ENCODE measurements around the gene LRP11. TPM values are rescaled to one million over a fixed set of nuclear protein-coding genes. Genes with fewer than 3 reads are reported as not detected.
"Not testable (repeated sequence)": the region's sequence is repeated elsewhere in the genome, so short reads cannot be mapped to it uniquely, and the experiment has no call there.

Gene LRP11
- total RNA-seq, 1 donor from 2014 or later: 0.29 TPM

GRCh38 chr6:149869275-149869892 is 5.2 kb upstream of the LRP11 start:
- intact Hi-C loops (cut with micrococcal nuclease): loop anchor here (10.0 kb wide), 1 partner anchor 135 kb away; no protein-coding TSS in a partner anchor
- no peak for ATAC-seq (ENCODE audit: low read depth)
- Mint-ChIP-seq H3K4me3 (no peak overlapping the region), H3K27ac (no peak overlapping the region), H3K27me3 (peaks cover 14% of the 10 kb centered on the region), H3K36me3 (ENCODE audit: low read depth) (no peaks in the 10 kb centered on the region), H3K9me3 (peaks cover 5% of the 10 kb centered on the region), H3K4me1 (peaks cover 9% of the 10 kb centered on the region)
- CTCF ChIA-PET: interaction anchor here (5.0 kb wide), 1 partner anchor 33 kb away, joined by 25 read pairs; no protein-coding TSS in a partner anchor
- TF ChIP-seq CTCF (IDR thresholded peaks at IDR 0.05): no peak
- no peak for DNase-seq
- POLR2A ChIA-PET: no interaction called here

GRCh38 chr6:149867876-149868640 is 3.9 kb upstream of the LRP11 start:
- H3K27me3 Mint-ChIP-seq: peaks cover 10% of the 10 kb centered on the region
- no peak for TF ChIP-seq CTCF (IDR thresholded peaks at IDR 0.05)
- no peak for DNase-seq
- H3K36me3 Mint-ChIP-seq (ENCODE audit: low read depth): no peaks in the 10 kb centered on the region
- H3K4me1 Mint-ChIP-seq: peaks cover 10% of the 10 kb centered on the region
- H3K27ac Mint-ChIP-seq: no peak overlapping the region
- intact Hi-C loops (cut with micrococcal nuclease): loop anchor here (10.0 kb wide), 1 partner anchor 137 kb away; no protein-coding TSS in a partner anchor
- no peak for ATAC-seq (ENCODE audit: low read depth)
- ChIA-PET POLR2A (no interaction called here), CTCF (interaction anchor here (1.3 to 5.0 kb wide), 2 partner anchors 26 to 32 kb away, joined by 3 to 25 read pairs; no protein-coding TSS in a partner anchor)
- H3K9me3 Mint-ChIP-seq: peaks cover 3% of the 10 kb centered on the region
- no peak overlapping the region for H3K4me3 Mint-ChIP-seq

- DNase-seq (no peak), ATAC-seq (ENCODE audit: low read depth) (peak; percentile 18)
- CTCF ChIA-PET: interaction anchor here (1.0 to 5.0 kb wide), 3 partner anchors 17 to 29 kb away, joined by 3 to 25 read pairs (median 9); no protein-coding TSS in a partner anchor
- no peaks in the 10 kb centered on the region for H3K36me3 Mint-ChIP-seq (ENCODE audit: low read depth)
- H3K4me3 Mint-ChIP-seq: peak overlapping the region; percentile 73
- H3K9me3 Mint-ChIP-seq: no peaks in the 10 kb centered on the region
- peaks cover 30% of the 10 kb centered on the region for H3K27me3 Mint-ChIP-seq
- intact Hi-C loops (cut with micrococcal nuclease): loop anchor here (1.0 to 10.0 kb wide), 8 partner anchors 25 to 319 kb away; partner anchors contain the start of genes GINM1, PPIL4, RAET1G and ULBP2
- TF ChIP-seq CTCF (IDR thresholded peaks at IDR 0.05): no peak
- POLR2A ChIA-PET: no interaction called here
- H3K4me1 Mint-ChIP-seq: peaks cover 14% of the 10 kb centered on the region
- H3K27ac Mint-ChIP-seq: no peak overlapping the region
Measured at GRCh38 chr6:149864578-149865535, 698 bp upstream of the LRP11 start.

GRCh38 chr6:149862922-149863697 is 1.0 kb downstream of the LRP11 start:
- ChIA-PET CTCF (interaction anchor here (3.2 kb wide), 1 partner anchor 23 kb away, joined by 9 read pairs; no protein-coding TSS in a partner anchor), POLR2A (interaction anchor here (0.9 kb wide), 1 partner anchor 13 kb away, joined by 3 read pairs; no protein-coding TSS in a partner anchor)
- Mint-ChIP-seq H3K4me1 (peaks cover 14% of the 10 kb centered on the region), H3K9me3 (no peaks in the 10 kb centered on the region), H3K4me3 (peak overlapping the region; percentile 81), H3K27me3 (peaks cover 32% of the 10 kb centered on the region), H3K27ac (peak overlapping the region; percentile 35), H3K36me3 (ENCODE audit: low read depth) (no peaks in the 10 kb centered on the region)
- DNase-seq (peak; percentile 36), ATAC-seq (ENCODE audit: low read depth) (peak; percentile 4)
- intact Hi-C loops (cut with micrococcal nuclease): loop anchor here (1.0 to 10.0 kb wide), 3 partner anchors 11 to 142 kb away; partner anchors contain the start of gene ULBP2
- TF ChIP-seq CTCF (IDR thresholded peaks at IDR 0.05): no peak

- peaks cover 14% of the 10 kb centered on the region for H3K4me1 Mint-ChIP-seq
Measured at GRCh38 chr6:149862424-149862738, 1.8 kb downstream of the LRP11 start.

More at GRCh38 chr6:149862424-149862738, 1.8 kb downstream of the LRP11 start:
- intact Hi-C loops (cut with micrococcal nuclease): loop anchor here (5.0 to 10.0 kb wide), 2 partner anchors 80 to 142 kb away; partner anchors contain the start of gene ULBP2
- H3K9me3 Mint-ChIP-seq; DNase-seq; H3K27ac Mint-ChIP-seq; H3K36me3 Mint-ChIP-seq (ENCODE audit: low read depth); H3K4me3 Mint-ChIP-seq; CTCF ChIA-PET; ATAC-seq (ENCODE audit: low read depth); POLR2A ChIA-PET: not testable (repeated sequence)
- peaks cover 32% of the 10 kb centered on the region for H3K27me3 Mint-ChIP-seq
